ENCODE data around the gene RAPGEFL1.

DNA sequence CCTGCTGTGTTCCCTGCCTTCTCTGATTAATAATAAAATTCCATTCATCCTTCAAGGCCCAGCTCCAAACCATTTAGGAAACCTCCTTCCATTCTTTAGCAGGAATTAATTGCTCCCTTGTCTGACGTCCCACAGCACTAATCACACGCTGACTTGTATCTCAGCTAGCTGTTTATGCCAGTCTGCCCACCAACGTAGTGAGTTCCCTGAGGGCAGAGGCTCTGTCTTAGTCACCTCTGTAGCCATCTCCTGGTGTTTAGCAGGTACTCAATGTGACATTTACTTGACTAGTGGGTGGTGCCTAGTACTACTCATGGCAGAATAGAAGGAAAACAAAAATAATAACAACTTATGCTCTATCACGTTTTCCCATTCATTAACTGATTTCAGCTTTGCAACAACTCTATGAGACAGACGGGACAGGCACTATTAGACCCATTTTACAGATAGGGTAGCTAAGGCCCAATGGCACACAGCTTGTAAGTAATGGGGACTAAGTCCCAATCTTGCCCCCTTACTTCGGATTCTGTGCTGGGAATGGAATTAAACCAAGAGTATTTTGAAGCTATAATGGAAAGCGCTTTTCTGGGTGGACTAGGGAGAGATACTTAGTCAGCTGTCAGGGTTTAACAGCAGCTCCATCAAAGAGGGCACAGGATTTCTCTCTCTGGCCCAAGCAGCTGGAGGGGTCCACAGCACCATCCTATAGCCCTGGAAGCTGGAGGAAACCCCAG lies 40.9 kb downstream of the RAPGEFL1 start:
- TF ChIP-seq, protein P1, sequence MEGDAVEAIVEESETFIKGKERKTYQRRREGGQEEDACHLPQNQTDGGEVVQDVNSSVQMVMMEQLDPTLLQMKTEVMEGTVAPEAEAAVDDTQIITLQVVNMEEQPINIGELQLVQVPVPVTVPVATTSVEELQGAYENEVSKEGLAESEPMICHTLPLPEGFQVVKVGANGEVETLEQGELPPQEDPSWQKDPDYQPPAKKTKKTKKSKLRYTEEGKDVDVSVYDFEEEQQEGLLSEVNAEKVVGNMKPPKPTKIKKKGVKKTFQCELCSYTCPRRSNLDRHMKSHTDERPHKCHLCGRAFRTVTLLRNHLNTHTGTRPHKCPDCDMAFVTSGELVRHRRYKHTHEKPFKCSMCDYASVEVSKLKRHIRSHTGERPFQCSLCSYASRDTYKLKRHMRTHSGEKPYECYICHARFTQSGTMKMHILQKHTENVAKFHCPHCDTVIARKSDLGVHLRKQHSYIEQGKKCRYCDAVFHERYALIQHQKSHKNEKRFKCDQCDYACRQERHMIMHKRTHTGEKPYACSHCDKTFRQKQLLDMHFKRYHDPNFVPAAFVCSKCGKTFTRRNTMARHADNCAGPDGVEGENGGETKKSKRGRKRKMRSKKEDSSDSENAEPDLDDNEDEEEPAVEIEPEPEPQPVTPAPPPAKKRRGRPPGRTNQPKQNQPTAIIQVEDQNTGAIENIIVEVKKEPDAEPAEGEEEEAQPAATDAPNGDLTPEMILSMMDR (IDR thresholded peaks at IDR 0.05): no peak
- no peak for TF ChIP-seq EP300 (IDR thresholded peaks at IDR 0.05)
